ENCODE results near the gene GYG2.
"Not testable (repeated sequence)": the region's sequence is repeated elsewhere in the genome, so short reads cannot be mapped to it uniquely, and the experiment has no call there.

GYG2 gene

DNA sequence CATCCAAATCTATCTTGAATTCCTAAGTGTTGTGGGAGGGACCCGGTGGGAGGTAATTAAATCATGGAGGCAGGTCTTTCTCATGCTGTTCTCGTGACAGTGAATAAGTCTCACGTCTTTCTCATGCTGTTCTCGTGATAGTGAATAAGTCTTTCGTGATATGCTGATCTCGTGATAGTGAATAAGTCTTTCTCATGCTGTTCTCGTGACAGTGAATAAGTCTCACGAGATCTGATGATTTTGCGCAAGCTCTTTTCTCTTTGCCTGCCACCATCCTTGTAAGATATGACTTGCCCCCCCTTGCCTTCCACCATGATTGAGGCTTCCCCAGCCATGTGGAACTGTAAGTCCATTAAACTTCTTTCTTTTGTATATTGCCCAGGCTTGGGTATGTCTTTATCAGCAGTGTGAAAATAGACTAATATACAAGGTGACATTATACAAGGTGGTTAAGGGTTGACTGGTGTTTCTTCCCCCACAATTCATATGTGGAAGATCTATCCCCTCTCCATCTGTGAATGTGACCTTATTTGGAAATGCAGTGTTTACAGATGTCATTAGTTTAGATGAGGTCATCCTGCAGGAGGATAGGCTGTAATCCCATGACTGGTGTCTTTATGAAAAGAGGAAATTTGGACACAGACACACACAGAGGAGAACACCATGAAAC is 72.8 kb downstream of the GYG2 start:
- DNase-seq (ENCODE audit: low read depth in 2 of 2) = no peak

DNA sequence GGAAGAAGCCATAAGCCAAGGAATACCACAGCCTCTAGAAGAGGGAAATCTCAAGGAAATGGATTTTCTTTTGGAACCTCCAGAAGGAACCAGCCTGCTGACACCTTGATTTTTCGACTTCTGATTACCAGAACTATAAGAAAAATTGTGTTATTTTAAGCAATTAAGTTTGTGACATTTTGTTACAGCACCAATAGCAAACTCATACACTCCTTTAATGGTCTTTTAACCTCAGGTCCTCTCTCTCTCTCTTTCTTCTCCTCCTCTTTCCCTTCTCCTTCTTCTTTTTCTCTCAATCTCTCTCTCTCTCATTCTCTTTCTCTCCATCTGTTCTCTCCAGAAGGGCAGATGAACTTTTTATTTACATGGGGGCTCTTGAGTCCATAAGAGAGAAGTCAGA is 74.1 kb downstream of the GYG2 start:
- DNase-seq (ENCODE audit: low read depth in 2 of 2) = no peak

- no peak for DNase-seq (ENCODE audit: low read depth in 2 of 2)
These were observed 74.6 kb downstream of the GYG2 start for GRCh38 chrX:2903366-2903765.

DNA sequence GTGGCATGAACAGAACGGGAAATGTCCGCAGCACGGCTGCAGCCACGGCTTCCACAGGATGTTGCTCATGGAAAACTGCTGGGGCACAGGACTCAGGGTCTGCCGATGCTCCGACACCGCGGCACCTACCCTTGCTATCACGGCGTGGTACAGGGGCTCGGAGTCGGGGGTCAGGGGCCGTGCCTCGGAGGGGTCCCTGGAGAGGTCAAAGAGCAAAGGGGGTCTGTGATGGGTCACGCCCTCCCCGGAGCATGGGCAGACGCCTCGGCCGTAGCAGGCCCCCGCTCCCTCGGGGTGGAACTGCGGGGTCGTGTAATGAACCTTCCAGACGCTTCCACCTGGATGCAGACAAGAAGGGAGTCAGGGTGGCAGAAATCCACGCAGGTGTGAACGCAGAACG is 78.6 kb downstream of the GYG2 start:
- DNase-seq (ENCODE audit: low read depth in 2 of 2) = no peak

- DNase-seq (ENCODE audit: low read depth in 2 of 2) = no peak
These were observed 79.5 kb downstream of the GYG2 start for GRCh38 chrX:2908125-2908685.

DNA sequence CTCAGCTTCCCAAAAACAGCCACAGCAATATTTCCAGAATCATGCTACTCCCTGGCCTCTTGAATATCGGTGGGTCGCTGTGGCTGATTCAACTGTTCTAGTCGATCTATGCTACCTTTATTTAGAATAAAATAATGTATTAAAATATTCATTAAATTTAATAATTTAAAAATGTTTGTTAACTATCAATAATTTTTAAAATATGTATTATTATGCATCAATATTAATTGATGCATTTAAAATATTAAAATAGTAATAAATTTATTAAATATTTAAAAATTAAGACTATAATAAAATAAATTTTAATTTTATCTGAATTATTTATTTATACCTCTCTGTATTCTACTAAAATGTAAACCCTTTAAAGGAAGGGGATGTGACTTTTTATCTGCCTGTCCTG is 81.4 kb downstream of the GYG2 start:
- no peak for DNase-seq (ENCODE audit: low read depth in 2 of 2)

GRCh38 chrX:2913118-2913517 is 84.4 kb downstream of the GYG2 start:
- DNase-seq (ENCODE audit: low read depth in 2 of 2) = no peak

DNA sequence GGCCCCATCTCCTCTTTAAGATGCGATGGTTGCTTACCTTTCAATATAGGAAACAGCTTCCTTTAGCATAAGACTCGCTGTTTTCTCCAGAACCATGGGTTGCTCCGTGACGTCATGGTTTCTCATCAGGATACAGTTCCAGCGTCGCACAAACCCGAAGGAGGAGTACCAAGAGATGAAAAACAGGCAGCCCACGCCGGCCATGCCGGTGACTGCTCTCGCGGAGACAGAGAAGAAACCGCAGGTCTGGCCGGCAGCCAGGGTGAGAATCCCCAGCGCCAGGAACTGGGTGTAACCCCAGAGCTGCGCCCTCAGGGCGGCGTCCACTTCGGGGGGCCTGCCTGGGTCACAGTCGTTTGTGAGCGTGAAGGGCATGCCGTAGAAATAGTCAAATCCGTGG is 89.0 kb downstream of the GYG2 start:
- no peak for DNase-seq (ENCODE audit: low read depth in 2 of 2)

DNA sequence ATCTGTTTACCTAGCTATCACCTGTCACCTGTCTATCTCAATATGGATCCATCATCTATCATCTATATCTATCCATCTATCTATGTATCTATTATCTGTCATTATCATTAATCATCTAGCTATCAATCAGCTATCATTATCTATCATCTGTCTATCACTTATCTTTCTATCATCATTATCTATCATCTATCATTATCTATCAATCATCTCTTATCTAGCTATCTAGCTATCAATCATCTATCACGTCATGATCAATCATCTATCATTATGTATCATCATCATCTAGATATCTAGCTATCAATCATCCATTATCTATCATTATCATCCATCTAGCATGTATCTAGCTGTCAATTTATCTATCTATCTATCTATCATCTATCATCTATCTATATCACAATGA is 92.5 kb downstream of the GYG2 start:
- no peak for DNase-seq (ENCODE audit: low read depth in 2 of 2)

GRCh38 chrX:2921750-2922149 is 93.0 kb downstream of the GYG2 start:
- DNase-seq (ENCODE audit: low read depth in 2 of 2) = no peak

DNA sequence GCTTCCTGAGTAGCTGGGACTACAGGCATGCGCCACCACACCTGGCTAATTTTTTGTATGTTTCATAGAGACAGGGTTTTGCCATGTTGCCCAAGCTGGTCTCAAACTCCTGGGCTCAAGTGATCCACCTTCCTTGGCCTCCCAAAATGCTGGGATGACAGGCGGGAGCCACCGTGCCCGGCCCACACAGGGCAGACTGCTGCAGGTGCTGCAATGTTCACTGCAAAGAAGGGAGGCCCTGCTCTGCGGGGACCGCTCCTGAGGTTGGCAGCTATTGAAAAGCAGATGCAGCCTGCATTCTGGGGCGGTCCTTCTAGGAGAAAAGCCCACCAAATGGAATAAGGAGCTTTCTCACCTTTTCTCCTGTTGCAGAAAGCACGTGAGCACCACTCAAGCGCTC is 95.4 kb downstream of the GYG2 start:
- no peak for DNase-seq (ENCODE audit: low read depth in 2 of 2)

DNA sequence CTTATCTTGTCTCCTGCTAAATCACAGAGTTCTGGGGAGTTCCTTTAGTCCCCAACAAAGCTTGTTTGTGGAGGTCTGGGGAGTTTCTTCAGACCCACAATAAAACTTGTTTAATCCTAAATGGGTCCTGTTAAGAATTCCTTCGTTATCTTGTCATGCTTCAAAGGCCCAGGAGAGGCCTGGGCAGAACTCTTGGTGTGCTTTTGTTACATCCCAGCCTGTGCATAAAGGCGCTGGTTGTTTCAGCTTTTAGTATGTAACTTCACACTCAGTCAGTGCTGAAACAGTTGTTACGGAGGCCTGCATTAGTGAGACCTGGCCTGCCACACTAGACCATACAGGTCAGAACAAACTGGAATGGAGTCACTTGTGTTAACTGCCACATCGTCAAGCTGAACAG is 97.5 kb downstream of the GYG2 start:
- not testable (repeated sequence) for DNase-seq (ENCODE audit: low read depth in 2 of 2)

- no peak for DNase-seq (ENCODE audit: low read depth in 2 of 2)
These were observed 98.0 kb downstream of the GYG2 start for GRCh38 chrX:2926664-2927275.

DNA sequence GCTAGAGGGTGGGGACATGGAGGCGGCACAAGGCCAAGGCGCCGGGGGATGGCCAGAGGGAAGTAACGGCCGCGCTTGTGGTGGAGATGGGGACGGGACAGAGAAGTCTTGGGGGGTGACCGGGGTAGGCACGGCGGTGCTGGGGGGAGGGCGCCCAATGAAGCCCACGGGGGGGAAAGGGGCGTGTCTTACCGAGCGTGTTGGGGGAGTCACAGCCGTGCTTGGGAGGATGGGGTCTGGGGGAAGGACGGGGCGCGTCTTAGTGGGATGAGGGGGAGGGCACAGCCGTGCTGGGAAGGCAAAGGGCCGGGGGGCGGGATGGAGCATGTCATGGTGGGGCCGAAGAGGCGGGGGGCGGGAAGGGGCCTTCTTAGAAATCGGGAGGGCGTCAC is 99.5 kb downstream of the GYG2 start:
- DNase-seq (ENCODE audit: low read depth in 2 of 2) = no peak

DNA sequence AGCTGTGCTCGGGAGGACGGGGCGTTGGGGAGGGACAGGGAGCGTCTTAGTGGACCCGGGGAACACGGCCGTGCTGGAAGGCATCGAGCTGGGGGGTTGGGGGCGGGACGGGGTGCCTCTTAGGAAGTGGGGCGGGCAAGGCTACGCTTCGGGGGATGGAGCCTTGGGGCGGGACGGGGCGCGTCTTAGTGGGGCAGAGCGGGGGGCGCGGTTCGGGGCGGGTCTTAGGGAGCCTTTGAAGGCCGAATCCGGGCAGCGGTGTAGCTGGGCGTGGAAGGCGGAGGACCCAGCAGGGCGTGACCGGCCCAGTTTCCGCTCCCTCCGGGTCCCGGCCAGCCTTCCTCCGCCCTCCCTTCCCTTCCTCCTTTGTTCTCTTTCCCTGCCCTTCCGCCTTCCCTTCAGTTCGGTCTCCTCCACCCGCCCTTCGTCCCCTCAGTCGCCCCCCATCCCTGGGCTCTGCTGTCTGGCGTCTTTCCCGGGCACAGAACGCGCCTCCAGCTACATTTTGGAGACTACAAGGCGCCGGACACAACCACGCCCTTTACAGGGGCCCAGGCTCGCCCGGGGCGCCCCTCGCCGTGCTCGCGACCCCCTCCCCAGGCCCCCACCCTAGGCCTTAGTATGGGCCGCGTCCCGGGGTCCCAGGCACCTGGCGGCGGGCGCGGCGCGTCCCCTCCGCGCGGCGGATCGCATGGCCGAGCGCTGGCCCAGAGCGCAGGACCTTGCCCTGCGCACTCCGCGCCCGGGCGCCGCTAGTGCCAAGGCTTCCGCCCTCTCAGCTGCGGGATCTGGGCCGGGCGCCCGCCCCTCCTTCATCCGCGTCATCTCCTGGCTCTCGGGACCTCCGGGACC is 100.1 kb downstream of the GYG2 start, which contains the start of gene ARSD:
Gene ARSD, minus strand, starts transcription at position 757 of the 852 bp plus-strand sequence. Its CDS starts 64 bp downstream, at position 693.
- DNase-seq (ENCODE audit: low read depth in 2 of 2) = peak; percentile 12 to 20

GRCh38 chrX:2931155-2931554 is 102.4 kb downstream of the GYG2 start:
- DNase-seq (ENCODE audit: low read depth in 2 of 2) = no peak

GRCh38 chrX:2931612-2932011 is 102.9 kb downstream of the GYG2 start:
- no peak for DNase-seq (ENCODE audit: low read depth in 2 of 2)
